ENCODE data around the gene CUX1.

CUX1 gene

GRCh38 chr7:101900103-101900502 is 82.7 kb downstream of the CUX1 start:
- DNase-seq: no peak

- DNase-seq: no peak
Observed at GRCh38 chr7:101901661-101902491, 84.5 kb downstream of the CUX1 start.

- DNase-seq: no peak
Observed at GRCh38 chr7:101902680-101903514, 85.5 kb downstream of the CUX1 start.

GRCh38 chr7:101903515-101903868 is 86.1 kb downstream of the CUX1 start:
- DNase-seq: no peak

GRCh38 chr7:101904019-101904418 is 86.6 kb downstream of the CUX1 start:
- no peak for DNase-seq

- DNase-seq: no peak
Observed at GRCh38 chr7:101905203-101905865, 87.9 kb downstream of the CUX1 start.

GRCh38 chr7:101906291-101907240 is 89.1 kb downstream of the CUX1 start:
- DNase-seq: no peak

GRCh38 chr7:101910991-101911799 is 93.8 kb downstream of the CUX1 start:
- no peak for DNase-seq

- DNase-seq: no peak
Observed at GRCh38 chr7:101911800-101912715, 94.6 kb downstream of the CUX1 start.

GRCh38 chr7:101912716-101913110 is 95.3 kb downstream of the CUX1 start:
- DNase-seq: no peak

GRCh38 chr7:101913247-101913721 is 95.9 kb downstream of the CUX1 start:
- DNase-seq: no peak

GRCh38 chr7:101913851-101914250 is 96.4 kb downstream of the CUX1 start:
- no peak for DNase-seq

- DNase-seq: no peak
Observed at GRCh38 chr7:101915000-101915399, 97.6 kb downstream of the CUX1 start.

GRCh38 chr7:101916041-101916800 is 98.8 kb downstream of the CUX1 start:
- DNase-seq: no peak

- DNase-seq: no peak
Observed at GRCh38 chr7:101916876-101917275, 99.5 kb downstream of the CUX1 start.

GRCh38 chr7:101917566-101917965 is 100.1 kb downstream of the CUX1 start:
- no peak for DNase-seq

GRCh38 chr7:101918426-101918825 is 101.0 kb downstream of the CUX1 start:
- no peak for DNase-seq

GRCh38 chr7:101919363-101920115 is 102.1 kb downstream of the CUX1 start:
- no peak for DNase-seq

- DNase-seq: no peak
Observed at GRCh38 chr7:101921061-101921460, 103.6 kb downstream of the CUX1 start.
